ELF-1 (cell line): ENCODE data around the gene RGS9.
"Not testable (repeated sequence)": the region's sequence is repeated elsewhere in the genome, so short reads cannot be mapped to it uniquely, and the experiment has no call there.

ENCODE experiments used
- DNase-seq: peaks from one replicate; pipeline ENCODE4 v3.0.0-alpha.2; 2016; ENCODE audit warnings: low read depth, low spot score

Gene RGS9

GRCh38 chr17:65115839-65116238 is 21.3 kb upstream of the RGS9 start:
- DNase-seq, result peak; percentile 74

GRCh38 chr17:65116515-65116914 is 20.7 kb upstream of the RGS9 start:
- DNase-seq, result not testable (repeated sequence)

GRCh38 chr17:65117384-65118035 is 19.7 kb upstream of the RGS9 start:
- no peak for DNase-seq

- DNase-seq, result no peak
Observed at GRCh38 chr17:65121368-65121767, 15.8 kb upstream of the RGS9 start.

GRCh38 chr17:65121916-65122806 is 15.0 kb upstream of the RGS9 start:
- no peak for DNase-seq

- peak; percentile 95 for DNase-seq
Observed at GRCh38 chr17:65122836-65123756, 14.1 kb upstream of the RGS9 start.

- no peak for DNase-seq
Observed at GRCh38 chr17:65123757-65124675, 13.2 kb upstream of the RGS9 start.

GRCh38 chr17:65130832-65131231 is 6.3 kb upstream of the RGS9 start:
- DNase-seq, result no peak

GRCh38 chr17:65131240-65131639 is 5.9 kb upstream of the RGS9 start:
- no peak for DNase-seq

- DNase-seq, result no peak
Observed at GRCh38 chr17:65131946-65132345, 5.2 kb upstream of the RGS9 start.

GRCh38 chr17:65134035-65134434 is 3.1 kb upstream of the RGS9 start:
- DNase-seq, result no peak

GRCh38 chr17:65139101-65139764 is 2.1 kb downstream of the RGS9 start:
- no peak for DNase-seq

- DNase-seq, result no peak
Observed at GRCh38 chr17:65142247-65142646, 5.1 kb downstream of the RGS9 start.

- DNase-seq, result no peak
Observed at GRCh38 chr17:65143889-65144604, 6.9 kb downstream of the RGS9 start.

- no peak for DNase-seq
Observed at GRCh38 chr17:65145743-65146142, 8.6 kb downstream of the RGS9 start.

- no peak for DNase-seq
Observed at GRCh38 chr17:65147955-65148354, 10.8 kb downstream of the RGS9 start.

- no peak for DNase-seq
Observed at GRCh38 chr17:65154770-65155589, 17.8 kb downstream of the RGS9 start.

- no peak for DNase-seq
Observed at GRCh38 chr17:65155622-65156021, 18.5 kb downstream of the RGS9 start.
